Measurements from ENCODE around the gene ITGAX. TPM values are rescaled to one million over a fixed set of nuclear protein-coding genes. Genes with fewer than 3 reads are reported as not detected.

The ITGAX gene
- polyA plus RNA-seq, 2 donors = 1.1 to 1.5 TPM

- 59 to 82% methylated on average over 4 to 7 of the region's 7 CpGs for WGBS, 2 donors
- H3K4me3 ChIP-seq (ENCODE audit: low read depth in 1 of 2, low read length in 2 of 2) = peak within 1 kb of the TSS; percentile 29 to 37
- no peaks in the 10 kb centered on the region for H3K9me3 ChIP-seq (ENCODE audit: control insufficient read depth in 2 of 2, insufficient read depth in 1 of 2, low read depth in 1 of 2, low read length in 1 of 2)
- H3K4me1 ChIP-seq (ENCODE audit: control insufficient read depth in 2 of 2, insufficient read depth in 2 of 2, low read length in 1 of 2) = peaks cover 0 to 5% of the 10 kb centered on the region in 2 donors
- H3K27ac ChIP-seq (ENCODE audit: low read depth in 2 of 2, low read length in 1 of 2) = no peak within 1 kb of the TSS
- no peaks in the 10 kb centered on the region for H3K27me3 ChIP-seq (ENCODE audit: control insufficient read depth in 1 of 2, insufficient read depth in 2 of 2, low read length in 2 of 2)
- H3K36me3 ChIP-seq (ENCODE audit: control insufficient read depth in 2 of 2, insufficient read depth in 2 of 2, low read length in 1 of 2) = no peaks in the 10 kb centered on the region
Observed at GRCh38 chr16:31428279-31428597, 73.3 kb downstream of the ITGAX start, which contains the start of gene COX6A2. Gene COX6A2, minus strand, starts transcription at chr16:31428360. Its CDS starts 35 bp downstream, at chr16:31428325.

- H3K9me3 ChIP-seq (ENCODE audit: control insufficient read depth in 2 of 2, insufficient read depth in 1 of 2, low read depth in 1 of 2, low read length in 1 of 2) = no peaks in the 10 kb centered on the region
- H3K27ac ChIP-seq (ENCODE audit: low read depth in 2 of 2, low read length in 1 of 2) = no peak overlapping the region
- no peaks in the 10 kb centered on the region for H3K27me3 ChIP-seq (ENCODE audit: control insufficient read depth in 1 of 2, insufficient read depth in 2 of 2, low read length in 2 of 2)
- no peak overlapping the region for H3K4me3 ChIP-seq (ENCODE audit: low read depth in 1 of 2, low read length in 2 of 2)
- H3K36me3 ChIP-seq (ENCODE audit: control insufficient read depth in 2 of 2, insufficient read depth in 2 of 2, low read length in 1 of 2) = no peaks in the 10 kb centered on the region
- H3K4me1 ChIP-seq (ENCODE audit: control insufficient read depth in 2 of 2, insufficient read depth in 2 of 2, low read length in 1 of 2) = peaks cover 0 to 5% of the 10 kb centered on the region in 2 donors
- WGBS, 2 donors = 60 to 73% methylated on average over 7 of the region's 7 CpGs
Observed at GRCh38 chr16:31428638-31429247, 73.8 kb downstream of the ITGAX start.

DNA sequence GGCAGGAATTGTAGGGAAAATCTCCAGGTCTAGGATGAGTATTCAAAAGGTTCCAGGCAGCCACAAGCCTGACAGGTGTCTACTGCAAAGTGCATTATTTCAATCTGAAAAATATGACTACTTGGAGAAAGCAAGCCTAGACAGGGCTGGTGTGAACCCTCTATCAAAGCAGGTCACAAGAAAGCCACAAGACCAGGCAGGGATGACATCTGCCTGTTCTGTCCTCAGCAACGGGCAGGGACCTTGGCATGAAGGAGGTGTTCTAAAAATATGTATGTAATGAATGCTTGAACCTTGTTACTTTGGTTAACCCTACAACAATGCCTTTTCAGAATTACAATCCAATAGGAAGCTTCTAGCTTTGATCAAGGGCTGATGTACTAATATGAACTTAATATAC, 74.3 kb downstream of the ITGAX start:
- Histone ChIP-seq H3K27me3 (ENCODE audit: control insufficient read depth in 1 of 2, insufficient read depth in 2 of 2, low read length in 2 of 2) (no peaks in the 10 kb centered on the region), H3K4me1 (ENCODE audit: control insufficient read depth in 2 of 2, insufficient read depth in 2 of 2, low read length in 1 of 2) (peaks cover 0 to 3% of the 10 kb centered on the region in 2 donors), H3K9me3 (ENCODE audit: control insufficient read depth in 2 of 2, insufficient read depth in 1 of 2, low read depth in 1 of 2, low read length in 1 of 2) (no peaks in the 10 kb centered on the region), H3K27ac (ENCODE audit: low read depth in 2 of 2, low read length in 1 of 2) (no peak overlapping the region), H3K36me3 (ENCODE audit: control insufficient read depth in 2 of 2, insufficient read depth in 2 of 2, low read length in 1 of 2) (no peaks in the 10 kb centered on the region), H3K4me3 (ENCODE audit: low read depth in 1 of 2, low read length in 2 of 2) (no peak overlapping the region)
- 10% methylated on average over 1 of the region's 1 CpG for WGBS, 2 donors

DNA sequence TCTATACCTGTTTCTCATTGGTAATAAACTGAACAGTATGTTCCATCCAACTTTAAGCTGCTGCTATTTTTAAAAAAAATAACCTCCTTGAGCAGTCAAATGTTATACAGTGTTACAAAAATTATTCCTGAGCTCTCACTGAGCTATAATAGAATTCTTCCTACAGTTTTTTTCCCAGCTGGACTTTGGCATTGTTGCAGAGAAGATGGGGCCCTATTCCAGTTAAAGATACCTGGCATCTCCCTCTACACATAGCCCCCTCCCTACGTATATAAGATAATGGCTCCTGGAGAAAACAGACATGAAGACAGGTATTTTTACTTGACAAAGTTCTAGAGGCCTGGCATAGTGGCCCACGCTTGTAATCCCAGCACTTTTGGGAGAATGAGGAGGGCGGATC, 74.8 kb downstream of the ITGAX start:
- Histone ChIP-seq H3K4me3 (ENCODE audit: low read depth in 1 of 2, low read length in 2 of 2) (no peak overlapping the region), H3K27ac (ENCODE audit: low read depth in 2 of 2, low read length in 1 of 2) (no peak overlapping the region), H3K4me1 (ENCODE audit: control insufficient read depth in 2 of 2, insufficient read depth in 2 of 2, low read length in 1 of 2) (peaks cover 0 to 3% of the 10 kb centered on the region in 2 donors), H3K27me3 (ENCODE audit: control insufficient read depth in 1 of 2, insufficient read depth in 2 of 2, low read length in 2 of 2) (no peaks in the 10 kb centered on the region), H3K9me3 (ENCODE audit: control insufficient read depth in 2 of 2, insufficient read depth in 1 of 2, low read depth in 1 of 2, low read length in 1 of 2) (no peaks in the 10 kb centered on the region), H3K36me3 (ENCODE audit: control insufficient read depth in 2 of 2, insufficient read depth in 2 of 2, low read length in 1 of 2) (no peaks in the 10 kb centered on the region)
- 84 to 90% methylated on average over 3 of the region's 3 CpGs for WGBS, 2 donors

DNA sequence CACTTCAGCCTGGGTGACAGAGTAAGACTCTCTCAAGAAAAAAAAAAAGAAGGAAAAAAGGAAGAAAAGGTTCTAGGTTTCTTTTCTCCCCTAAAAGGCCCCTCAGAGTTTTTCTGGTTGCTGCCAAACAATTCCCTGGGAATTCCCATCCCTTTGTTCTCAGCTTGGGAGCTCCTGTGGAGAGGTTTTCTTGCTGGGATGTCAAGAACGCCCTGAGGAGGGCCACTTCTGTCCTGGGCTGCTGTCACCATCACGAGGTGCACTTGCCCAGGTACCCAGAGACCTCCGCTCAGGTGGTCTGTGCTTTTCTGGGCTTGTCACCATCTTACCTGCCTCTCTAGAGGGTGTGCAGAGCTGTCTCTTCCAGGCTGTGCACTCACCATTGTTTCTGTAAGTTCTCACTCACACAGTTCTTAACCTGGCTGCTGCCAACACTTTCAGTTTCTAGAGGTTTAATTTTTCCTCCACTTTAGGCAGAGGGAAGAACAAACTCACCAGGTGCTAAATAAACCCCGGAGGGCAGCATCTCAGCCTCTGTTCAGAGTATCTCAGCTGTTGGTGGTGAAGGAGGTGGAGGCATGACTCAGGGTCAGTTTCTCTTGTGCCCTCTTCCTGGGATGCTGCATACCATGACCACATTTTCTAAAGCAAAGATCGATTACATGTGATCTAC, 75.5 kb downstream of the ITGAX start:
- Histone ChIP-seq H3K9me3 (ENCODE audit: control insufficient read depth in 2 of 2, insufficient read depth in 1 of 2, low read depth in 1 of 2, low read length in 1 of 2) (no peaks in the 10 kb centered on the region), H3K27me3 (ENCODE audit: control insufficient read depth in 1 of 2, insufficient read depth in 2 of 2, low read length in 2 of 2) (no peaks in the 10 kb centered on the region), H3K27ac (ENCODE audit: low read depth in 2 of 2, low read length in 1 of 2) (no peak overlapping the region), H3K4me3 (ENCODE audit: low read depth in 1 of 2, low read length in 2 of 2) (no peak overlapping the region), H3K4me1 (ENCODE audit: control insufficient read depth in 2 of 2, insufficient read depth in 2 of 2, low read length in 1 of 2) (peaks cover 0 to 5% of the 10 kb centered on the region in 2 donors), H3K36me3 (ENCODE audit: control insufficient read depth in 2 of 2, insufficient read depth in 2 of 2, low read length in 1 of 2) (no peaks in the 10 kb centered on the region)
- WGBS, 2 donors = 44 to 49% methylated on average over 5 of the region's 5 CpGs

Other genes with a start within 250 kb of the ITGAX start
- 10 to 100 TPM; 13.0 to 23.1 TPM for gene BCKDK, start 246.8 kb upstream of the ITGAX start, polyA plus RNA-seq
- gene KAT8, start 237.5 kb upstream of the ITGAX start, polyA plus RNA-seq = 10 to 100 TPM; 28.3 to 33.6 TPM
- 100 to 1,000 TPM in 1 of 2 donors, 10 to 100 TPM in 1; 64.3 to 201 TPM for gene PRSS8, start 219.4 kb upstream of the ITGAX start, polyA plus RNA-seq
- gene PRSS36, start 205.1 kb upstream of the ITGAX start, polyA plus RNA-seq = 1 to 10 TPM; 1.7 to 2.4 TPM
- 100 to 1,000 TPM; 134 to 170 TPM for gene FUS, start 175.0 kb upstream of the ITGAX start, polyA plus RNA-seq
- 10 to 100 TPM; 51.7 to 79.2 TPM for gene PYCARD, start 152.4 kb upstream of the ITGAX start, polyA plus RNA-seq
- under 1 TPM; 0.02 to 0.04 TPM for gene TRIM72, start 141.1 kb upstream of the ITGAX start, polyA plus RNA-seq
- not detected for gene PYDC1, start 138.0 kb upstream of the ITGAX start, polyA plus RNA-seq
- under 1 TPM; 0.44 to 0.57 TPM for gene ITGAM, start 95.2 kb upstream of the ITGAX start, polyA plus RNA-seq
- gene ITGAD, start 38.2 kb downstream of the ITGAX start, polyA plus RNA-seq = under 1 TPM in 1 of 2 donors, not detected in 1; 0.02 TPM
- gene COX6A2, start 73.2 kb downstream of the ITGAX start, polyA plus RNA-seq = under 1 TPM; 0.24 to 0.53 TPM
- gene ZNF843, start 87.6 kb downstream of the ITGAX start, polyA plus RNA-seq = under 1 TPM; 0.12 to 0.18 TPM
- 10 to 100 TPM; 10.3 to 15.1 TPM for gene ARMC5, start 104.3 kb downstream of the ITGAX start, polyA plus RNA-seq
- 10 to 100 TPM; 13.5 to 28.2 TPM for gene TGFB1I1, start 117.0 kb downstream of the ITGAX start, polyA plus RNA-seq
- 1 to 10 TPM in 1 of 2 donors, under 1 TPM in 1; 0.73 to 1.3 TPM for gene SLC5A2, start 127.9 kb downstream of the ITGAX start, polyA plus RNA-seq
- 10 to 100 TPM; 31.6 to 52.1 TPM for gene RUSF1, start 153.2 kb downstream of the ITGAX start, polyA plus RNA-seq
- not detected for gene AHSP, start 172.7 kb downstream of the ITGAX start, polyA plus RNA-seq

Data from esophagus (tissue), 2 donors.